H1 (cell line): ENCODE results near the gene SMAD7. TPM values are rescaled to one million over a fixed set of nuclear protein-coding genes. Genes with fewer than 3 reads are reported as not detected.

Experiments used
- CBX5 ChIP-seq: fragments of 300-800, 300-1000 bp; sonication (generic); IDR thresholded peaks from 2 replicates; pipeline ENCODE4 v1.7.1; 2016; ENCODE audit warnings: antibody characterized with exemption, low read length, low read depth
- CTBP2 ChIP-seq: IDR thresholded peaks from 2 replicates; pipeline ENCODE4 v1.7.0; 2011; ENCODE audit warnings: borderline replicate concordance, mild to moderate bottlenecking, moderate library complexity, mixed read lengths, low read length; ENCODE audit not compliant: insufficient read depth, insufficient read length
- KDM1A ChIP-seq: fragments of 200-600, 300-600 bp; sonication (generic); IDR thresholded peaks from 2 replicates; pipeline ENCODE4 v1.7.1; 2016; ENCODE audit warnings: mild to moderate bottlenecking, low read length, borderline replicate concordance
- MAFK ChIP-seq: IDR thresholded peaks from 2 replicates; pipeline ENCODE4 v1.6.1; 2012; ENCODE audit warnings: low read depth, mild to moderate bottlenecking, improper control_type of control experiment, low read length
- POLR2A ChIP-seq, 2 experiments: IDR thresholded peaks; 1 replicate in 1 of 2; 2 replicates in 1 of 2; pipeline ENCODE4 v1.6.1; 2011; ENCODE audit warnings: low read depth in 2 of 2, low read length in 2 of 2, mild to moderate bottlenecking in 2 of 2; ENCODE audit errors: control extremely low read depth in 1 of 2
- SP1 ChIP-seq: IDR thresholded peaks from 2 replicates; pipeline ENCODE4 v1.6.1; 2011; ENCODE audit warnings: low read depth, low read length
- SRF ChIP-seq: IDR thresholded peaks from 2 replicates; pipeline ENCODE4 v1.6.1; 2011; ENCODE audit warnings: mild to moderate bottlenecking, low read depth, low read length, moderate library complexity
- SUZ12 ChIP-seq: fragments of 200-600 bp; sonication (generic); IDR thresholded peaks from 2 replicates; pipeline ENCODE4 v1.6.1; 2012; ENCODE audit warnings: mild to moderate bottlenecking, inconsistent platforms, low read length, moderate library complexity, mixed read lengths
- TAF1 ChIP-seq: IDR thresholded peaks from 2 replicates; pipeline ENCODE4 v1.6.1; 2011; ENCODE audit warnings: mild to moderate bottlenecking, low read depth, low read length
- polyA plus RNA-seq, 7 experiments: library from polyadenylated mRNA; depleted of rRNA in 3 of 7; stranded (reverse) in 5 of 7; unstranded in 2 of 7; fragments of >200 nt in 5 of 7; fragments of 200-250 nt in 2 of 7; gene quantifications; 1 replicate in 5 of 7; 2 replicates in 1 of 7; 4 replicates in 1 of 7; pipeline versions ENCODE4 v1.2.1 to v1.2.3, GENCODE V29; 2011 to 2013; ENCODE audit warnings: missing spikeins in 2 of 7, mixed read lengths in 2 of 7
- total RNA-seq: library from RNA; stranded (reverse); fragmentation: NEBNext Ultra II Directional; extraction: Animal tissue kit (Norgen Biotek cat#: 25700); gene quantifications from 2 replicates; pipeline ENCODE4 v1.2.1, GENCODE V29; 2021
- TF ChIP-seq, protein P1 (sequence below): IDR thresholded peaks from 2 replicates; pipeline ENCODE4 v1.6.1; 2011; ENCODE audit warnings: low read length, improper control_type of control experiment

SMAD7 gene
- total and polyA plus RNA-seq, 2 of the 8 experiments (the other 6 are each of a cell fraction or from before 2014, with no cell fraction given), result 6.5 to 15.5 TPM

DNA sequence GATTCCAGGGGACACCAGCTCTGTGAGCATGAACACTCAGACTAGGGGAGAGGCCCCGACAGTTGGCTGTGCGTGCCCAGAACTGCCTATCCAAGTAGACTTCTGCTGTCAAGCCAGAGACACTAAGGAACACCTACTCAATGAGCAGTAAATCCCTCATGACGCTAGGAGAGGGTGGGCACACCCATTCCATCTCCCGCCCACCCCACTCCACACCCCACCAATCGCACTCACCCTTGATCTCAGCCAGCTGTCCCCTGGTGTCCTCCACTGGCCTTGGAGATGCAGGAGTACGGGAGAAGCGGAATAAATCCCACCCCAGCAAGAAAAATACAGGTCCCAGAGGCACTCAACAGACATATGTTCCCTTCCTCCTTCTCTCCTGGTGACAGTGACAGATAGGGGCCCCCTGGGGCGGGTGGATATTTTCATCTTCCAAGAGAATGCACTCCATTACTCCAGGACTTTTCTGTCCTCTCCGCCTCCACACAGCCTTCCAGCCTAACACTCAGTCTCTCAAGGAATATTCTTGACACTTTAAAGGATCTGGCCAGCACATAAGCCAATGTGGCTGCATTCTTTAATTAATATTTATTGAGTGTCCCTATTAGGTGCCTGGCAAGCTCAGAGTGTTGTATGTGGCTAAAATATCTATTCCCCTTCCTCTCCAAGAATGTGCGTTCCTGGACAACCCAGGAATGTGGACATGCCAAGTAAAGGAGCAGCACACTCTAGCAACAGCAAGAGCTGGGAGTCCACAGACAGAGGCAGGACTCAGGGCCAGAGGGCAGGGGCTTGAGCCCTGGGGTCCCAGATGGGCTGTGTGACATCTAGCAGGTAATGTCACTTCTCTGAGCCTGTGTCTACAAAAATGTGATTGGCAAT is 13.1 kb upstream of the SMAD7 start (continued):
- TF ChIP-seq CTBP2, result no peak
- no peak for TF ChIP-seq POLR2A (IDR thresholded peaks at IDR 0.05; ENCODE audit: control extremely low read depth in 1 of 2, low read depth in 2 of 2, low read length in 2 of 2)
- no peak for TF ChIP-seq SRF
- no peak for TF ChIP-seq SUZ12
- TF ChIP-seq KDM1A, result no peak
- no peak for TF ChIP-seq CBX5
- TF ChIP-seq TAF1, result no peak
- no peak for TF ChIP-seq MAFK
- TF ChIP-seq SP1, result no peak
- TF ChIP-seq, protein P1, sequence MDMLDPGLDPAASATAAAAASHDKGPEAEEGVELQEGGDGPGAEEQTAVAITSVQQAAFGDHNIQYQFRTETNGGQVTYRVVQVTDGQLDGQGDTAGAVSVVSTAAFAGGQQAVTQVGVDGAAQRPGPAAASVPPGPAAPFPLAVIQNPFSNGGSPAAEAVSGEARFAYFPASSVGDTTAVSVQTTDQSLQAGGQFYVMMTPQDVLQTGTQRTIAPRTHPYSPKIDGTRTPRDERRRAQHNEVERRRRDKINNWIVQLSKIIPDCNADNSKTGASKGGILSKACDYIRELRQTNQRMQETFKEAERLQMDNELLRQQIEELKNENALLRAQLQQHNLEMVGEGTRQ, result no peak
